GDM1 (cell line): ENCODE results near the gene STIM1.

Experiments used
- DNase-seq: peaks from one replicate; lab custom pipeline; 2025; lab: John Stamatoyannopoulos, UW

Gene STIM1

DNA sequence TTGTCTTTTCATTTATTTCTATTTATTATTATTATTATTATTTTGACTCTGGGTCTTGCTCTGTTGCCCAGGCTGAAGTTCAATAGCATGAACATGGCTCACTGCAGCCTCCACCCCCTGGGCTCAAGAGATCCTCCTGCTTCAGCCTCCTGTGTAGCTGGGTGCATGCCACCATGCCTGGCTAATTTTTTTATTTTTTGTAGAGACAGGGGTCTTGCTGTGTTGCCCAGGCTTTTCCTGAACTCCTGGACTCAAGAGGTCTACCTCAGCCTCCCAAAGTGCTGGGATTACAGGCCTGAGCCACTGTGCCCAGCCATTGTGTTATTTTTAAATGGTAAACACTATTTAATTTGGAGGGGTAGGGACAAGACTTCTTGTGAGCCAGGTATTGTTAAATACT lies 215.9 kb downstream of the STIM1 start:
- DNase-seq: no peak

DNA sequence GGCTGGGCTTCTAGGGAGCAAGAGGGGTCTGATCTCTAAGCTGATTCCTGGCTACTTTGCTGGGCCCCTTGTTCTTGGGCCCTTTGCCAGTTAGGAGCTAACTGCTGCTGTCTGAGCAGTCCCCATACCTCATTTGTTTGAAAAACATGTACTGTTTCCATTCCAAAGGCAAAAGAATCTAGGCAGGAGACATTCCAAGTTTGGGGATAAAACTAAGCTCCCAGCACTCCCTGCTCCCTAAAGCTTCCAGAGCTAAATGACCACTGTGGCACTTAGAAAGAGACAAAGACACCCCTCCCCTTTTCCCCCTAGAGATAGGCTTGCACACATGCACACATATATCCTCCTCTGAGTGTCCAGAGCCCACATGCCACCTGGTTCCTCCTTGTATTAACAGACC lies 216.4 kb downstream of the STIM1 start:
- no peak for DNase-seq

GRCh38 chr11:4072668-4073285 lies 217.3 kb downstream of the STIM1 start:
- peak; percentile 57 for DNase-seq

DNA sequence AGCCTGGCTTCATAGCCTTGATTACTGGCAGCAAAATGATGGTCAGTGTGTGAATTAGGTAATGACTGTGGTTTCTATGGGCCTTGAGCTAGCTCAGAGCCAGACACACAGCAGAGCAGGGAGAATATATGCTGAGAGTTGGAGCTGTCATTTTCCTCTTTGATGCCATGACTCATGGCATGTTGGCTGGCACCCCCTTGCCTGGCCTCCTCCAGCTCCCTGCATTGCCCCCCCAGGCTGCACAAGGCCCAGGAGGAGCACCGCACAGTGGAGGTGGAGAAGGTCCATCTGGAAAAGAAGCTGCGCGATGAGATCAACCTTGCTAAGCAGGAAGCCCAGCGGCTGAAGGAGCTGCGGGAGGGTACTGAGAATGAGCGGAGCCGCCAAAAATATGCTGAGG lies 218.8 kb downstream of the STIM1 start:
- no peak for DNase-seq

DNA sequence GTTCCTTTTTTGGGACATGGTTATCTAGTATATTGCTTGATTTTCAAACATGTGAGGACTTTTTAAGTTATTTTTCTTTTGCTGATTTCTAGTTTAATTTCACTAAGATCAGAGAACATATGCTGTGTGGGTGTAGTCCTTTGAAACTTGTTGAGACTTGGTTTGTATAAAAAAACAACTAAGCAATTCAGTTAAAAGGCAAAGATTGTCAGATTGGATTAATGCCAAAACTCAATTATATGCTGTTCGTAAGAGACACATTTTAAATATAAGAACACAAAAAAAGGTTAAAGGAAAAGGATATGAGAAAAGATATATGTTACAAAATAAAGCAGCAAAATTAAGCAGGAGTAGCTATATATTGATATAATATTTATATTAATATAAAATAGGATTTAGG lies 221.3 kb downstream of the STIM1 start:
- no peak for DNase-seq

- DNase-seq: no peak
These were observed 227.7 kb downstream of the STIM1 start for GRCh38 chr11:4083198-4083597.

GRCh38 chr11:4084406-4085125 lies 229.1 kb downstream of the STIM1 start:
- no peak for DNase-seq

DNA sequence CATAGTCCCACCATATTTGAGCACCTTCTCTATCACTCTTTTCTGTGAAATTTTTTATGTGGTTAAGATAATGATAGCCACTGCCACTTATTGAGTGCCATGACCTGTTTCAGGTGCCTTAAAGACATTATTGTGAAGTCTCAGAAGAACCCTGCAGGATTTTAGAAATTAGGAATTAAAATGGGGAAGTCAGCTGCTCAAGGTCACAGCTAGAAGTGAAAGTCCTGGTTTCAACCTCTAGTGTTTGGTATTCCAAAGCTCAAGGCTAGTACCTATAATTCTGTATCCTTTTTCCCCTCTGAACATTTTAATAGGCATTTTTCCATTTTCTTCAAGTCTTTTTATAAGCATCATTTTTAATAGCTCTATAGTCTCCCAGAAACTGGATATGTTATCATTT lies 230.1 kb downstream of the STIM1 start:
- no peak for DNase-seq

DNA sequence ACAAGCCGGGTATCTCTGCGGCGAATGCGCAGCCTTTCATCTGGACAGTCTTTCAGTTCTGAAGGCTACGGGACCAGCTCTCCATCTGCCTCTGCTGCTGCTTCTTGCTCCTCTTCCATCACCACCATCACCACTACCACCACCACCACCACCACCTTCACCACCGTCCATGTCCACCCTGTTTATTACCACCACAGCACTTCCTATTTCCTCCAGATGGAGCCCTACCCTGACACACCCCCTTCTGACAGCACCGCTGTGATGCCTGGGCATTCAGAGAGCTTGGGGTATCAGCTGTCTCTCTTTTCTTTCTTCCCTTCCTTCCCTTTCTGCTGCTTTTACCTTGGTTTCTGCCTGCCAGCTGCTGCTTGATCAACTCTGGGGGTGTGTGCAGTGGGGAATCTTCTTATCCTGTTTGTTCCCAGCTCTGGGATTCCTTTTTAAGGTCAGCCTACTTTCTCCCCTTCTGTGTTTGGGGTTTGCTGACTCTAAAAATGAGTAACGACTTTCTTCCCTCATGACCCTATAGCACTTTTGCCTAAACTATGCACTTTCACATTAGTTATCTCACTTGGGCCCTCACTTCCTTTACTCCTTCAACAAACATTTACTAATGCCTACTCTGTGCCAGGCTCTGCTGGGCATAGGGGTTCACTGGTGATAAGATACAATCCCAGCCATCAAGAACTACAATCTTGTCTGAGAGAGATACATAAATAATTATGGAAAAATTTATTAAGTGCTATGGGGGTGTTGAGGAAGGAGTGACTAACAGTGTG lies 231.3 kb downstream of the STIM1 start:
- DNase-seq: no peak

GRCh38 chr11:4087551-4087950 lies 232.1 kb downstream of the STIM1 start:
- no peak for DNase-seq

GRCh38 chr11:4090258-4090657 lies 234.8 kb downstream of the STIM1 start:
- no peak for DNase-seq

GRCh38 chr11:4092026-4092425 lies 236.6 kb downstream of the STIM1 start:
- DNase-seq: no peak

DNA sequence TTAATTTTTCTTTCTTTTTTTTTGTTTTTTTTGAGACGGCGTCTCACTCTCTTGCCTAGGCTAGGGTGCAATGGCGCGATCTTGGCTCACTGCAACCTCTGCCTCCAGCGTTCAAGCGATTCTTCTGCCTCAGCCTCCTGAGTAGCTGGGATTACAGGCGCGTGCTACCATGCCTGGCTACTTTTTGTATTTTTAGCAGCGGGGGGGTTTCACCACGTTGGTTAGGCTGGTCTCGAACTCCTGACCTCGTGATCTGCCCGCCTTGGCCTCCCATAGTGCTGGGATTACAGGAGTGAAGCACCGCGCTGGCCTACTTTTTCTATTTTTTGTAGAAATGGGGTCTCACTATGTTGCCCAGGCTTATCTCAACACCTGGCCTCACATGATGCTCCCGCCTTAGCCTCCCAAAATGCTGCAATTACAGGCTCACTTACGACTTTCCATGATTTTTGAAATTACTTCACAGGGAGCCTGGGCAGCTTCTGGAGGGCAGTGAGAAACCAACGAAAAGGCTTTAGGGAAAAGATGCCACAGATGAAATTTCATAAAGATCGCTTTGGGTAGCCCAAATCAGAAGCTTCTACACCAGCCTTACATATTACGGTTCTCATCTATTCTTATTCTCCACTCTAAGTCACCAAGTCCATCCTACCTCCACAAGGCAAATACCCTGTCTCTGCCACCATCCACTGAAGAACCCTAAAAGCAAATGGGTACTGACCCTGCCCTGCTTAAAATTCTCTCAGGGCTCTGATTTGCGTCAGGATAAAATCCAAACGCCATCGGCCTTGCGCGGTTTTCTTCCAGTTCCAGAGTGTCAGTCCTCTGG lies 238.3 kb downstream of the STIM1 start:
- DNase-seq: no peak

DNA sequence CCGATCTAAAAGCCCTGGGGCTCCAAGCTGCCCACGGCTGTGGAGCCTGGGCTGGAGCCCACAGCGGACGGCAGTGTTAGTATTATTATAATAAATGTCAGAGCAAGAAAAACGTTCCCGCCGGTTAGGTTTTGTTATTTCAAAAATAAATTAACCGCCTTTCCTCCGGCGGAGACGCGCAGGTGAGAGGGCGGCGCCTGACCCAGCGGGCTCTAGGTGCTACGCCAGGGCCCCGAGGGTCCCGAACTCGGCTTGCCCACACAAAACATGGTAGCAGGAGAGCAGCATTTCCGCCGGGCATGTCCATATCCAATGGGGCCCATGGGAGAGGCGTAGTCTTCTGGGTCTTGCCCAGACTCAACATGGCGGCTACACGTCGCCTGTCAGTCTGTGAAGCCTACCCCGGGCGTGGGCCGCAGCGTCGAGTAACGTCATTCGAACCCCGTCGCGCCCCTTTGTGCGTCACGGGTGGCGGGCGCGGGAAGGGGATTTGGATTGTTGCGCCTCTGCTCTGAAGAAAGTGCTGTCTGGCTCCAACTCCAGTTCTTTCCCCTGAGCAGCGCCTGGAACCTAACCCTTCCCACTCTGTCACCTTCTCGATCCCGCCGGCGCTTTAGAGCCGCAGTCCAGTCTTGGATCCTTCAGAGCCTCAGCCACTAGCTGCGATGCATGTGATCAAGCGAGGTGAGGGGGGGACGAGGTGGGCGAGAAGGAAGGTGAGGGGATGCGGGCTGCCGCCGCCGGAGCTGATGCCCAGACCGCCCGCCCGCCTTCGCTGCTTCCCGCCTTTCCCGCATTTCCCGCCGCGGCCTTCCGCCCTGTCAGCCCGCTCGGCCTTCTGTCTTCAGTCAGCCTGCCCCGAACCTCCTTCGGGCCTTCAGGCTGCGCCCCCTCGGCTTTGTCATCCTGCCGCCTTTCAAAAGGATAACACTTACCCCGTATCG lies 239.2 kb downstream of the STIM1 start, which contains the start of gene RRM1:
Gene RRM1 (plus strand): TSS at position 452 of the 944 bp plus-strand sequence. CDS start 214 bp downstream, at position 666.
- DNase-seq: peak; percentile 96

DNA sequence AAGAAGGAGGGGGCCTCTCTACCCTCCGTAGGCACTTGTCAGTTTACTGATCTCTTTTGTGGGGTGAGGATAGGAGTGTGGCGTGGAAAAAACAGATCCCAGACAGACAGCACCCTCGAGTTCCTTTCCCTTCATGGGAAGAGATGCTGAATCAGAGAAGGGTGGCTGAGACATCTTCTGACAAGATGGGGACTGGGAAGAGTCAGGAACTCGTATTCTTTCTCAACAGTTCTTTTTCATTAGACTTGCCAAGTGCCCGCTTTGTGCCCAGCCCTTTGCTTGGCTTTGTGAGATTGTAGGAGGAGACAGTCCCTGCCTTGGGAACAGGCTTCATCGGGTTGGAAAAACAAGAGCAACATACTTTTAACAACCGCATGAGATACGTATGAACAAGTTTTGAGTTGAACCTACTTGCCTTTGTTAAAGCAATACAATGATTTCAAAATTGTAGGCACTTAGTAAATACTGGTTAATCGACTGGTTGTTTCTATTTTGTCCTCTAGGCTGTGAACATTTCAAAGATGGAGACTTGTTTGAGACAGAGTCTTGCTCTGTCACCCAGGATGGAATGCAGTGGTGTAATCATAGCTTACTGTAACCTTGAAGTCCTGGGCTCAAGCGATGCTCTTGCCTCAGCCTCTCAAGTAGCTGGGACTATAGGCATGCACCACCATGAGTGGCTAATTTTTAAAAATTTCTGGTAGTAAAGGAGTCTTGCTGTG lies 240.2 kb downstream of the STIM1 start:
- DNase-seq: no peak

DNA sequence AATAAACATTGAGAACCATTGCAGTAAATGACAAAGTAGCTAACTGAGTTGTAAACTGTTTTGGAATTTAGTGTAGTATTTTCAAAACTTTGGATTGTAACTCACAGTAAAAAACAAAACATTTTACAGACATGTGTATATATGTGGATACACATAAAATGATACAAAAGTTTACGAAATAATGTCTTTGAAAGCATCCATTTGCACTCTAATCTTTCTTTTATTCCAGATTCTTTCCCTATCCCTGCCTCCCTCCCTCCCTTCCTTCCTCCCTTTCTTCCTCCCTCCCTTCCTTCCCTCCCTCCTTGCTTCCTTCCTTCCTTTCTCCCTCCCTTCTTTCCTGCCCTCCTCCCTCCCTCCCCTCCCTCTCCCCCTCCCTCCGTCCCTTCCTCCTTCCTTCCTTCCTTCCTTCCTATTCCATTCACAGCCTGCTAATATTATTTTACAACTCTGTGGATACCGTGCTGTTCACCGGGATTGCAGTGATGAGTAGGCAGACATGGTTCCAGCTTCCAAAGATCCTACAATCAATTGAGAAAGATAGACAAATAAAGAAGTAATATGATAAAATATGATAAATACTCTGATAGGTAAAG lies 242.7 kb downstream of the STIM1 start:
- DNase-seq: no peak

DNA sequence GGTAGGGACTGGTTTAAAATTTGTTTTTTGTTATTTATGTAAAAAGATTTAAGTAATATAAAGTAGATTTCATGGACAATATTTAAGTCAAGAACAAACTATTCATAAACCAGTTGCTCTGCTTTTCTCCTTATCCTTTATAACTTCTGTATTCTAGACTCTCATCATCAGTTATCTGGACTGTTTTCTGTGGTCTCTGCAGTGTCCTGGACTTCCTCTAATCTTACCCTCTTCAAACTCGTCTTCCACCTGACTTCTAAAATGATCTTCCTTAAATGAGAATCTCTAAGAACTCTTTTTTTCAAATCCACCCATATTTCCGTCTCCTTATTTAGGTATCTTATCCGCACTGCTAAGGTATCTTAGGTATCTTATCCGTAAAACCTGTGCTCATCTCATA lies 247.2 kb downstream of the STIM1 start:
- DNase-seq: no peak

DNA sequence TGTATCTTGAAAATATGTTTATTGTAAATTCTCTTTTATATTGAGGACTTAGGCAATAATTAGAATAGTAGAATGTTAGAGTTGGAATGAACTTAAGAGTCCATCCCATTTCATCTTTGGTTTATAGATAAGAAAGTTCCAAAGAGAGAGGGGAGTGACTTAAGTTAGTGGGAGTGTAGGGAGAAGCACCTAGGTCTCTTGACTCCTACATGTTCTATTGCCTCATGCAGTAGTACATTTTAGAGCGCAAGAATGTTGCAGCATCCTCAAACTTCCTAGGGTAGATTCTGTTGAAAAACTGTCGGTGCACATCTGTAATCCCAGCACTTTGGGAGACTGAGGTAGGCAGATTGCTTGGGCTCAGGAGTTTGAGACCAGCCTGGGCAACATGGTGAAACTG lies 247.8 kb downstream of the STIM1 start:
- DNase-seq: no peak

- DNase-seq: no peak
These were observed 250.5 kb downstream of the STIM1 start for GRCh38 chr11:4105916-4106315.

DNA sequence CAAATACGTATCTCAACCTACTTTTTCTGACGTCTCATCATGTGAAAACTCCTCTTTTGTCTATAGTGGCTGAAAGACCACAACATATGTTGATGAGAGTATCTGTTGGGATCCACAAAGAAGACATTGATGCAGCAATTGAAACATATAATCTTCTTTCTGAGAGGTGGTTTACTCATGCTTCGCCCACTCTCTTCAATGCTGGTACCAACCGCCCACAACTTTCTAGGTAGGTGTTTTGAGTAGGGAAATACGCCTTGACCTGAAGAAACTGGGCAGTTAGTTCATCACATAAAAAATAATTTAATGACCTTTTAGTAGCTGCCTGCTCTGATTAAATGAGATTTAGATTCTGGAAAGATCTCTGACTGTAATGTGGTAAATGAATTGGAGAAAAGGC lies 256.4 kb downstream of the STIM1 start:
- no peak for DNase-seq
